HG03139 (cell line): Measurements from ENCODE around the gene PHF23.
A peak's percentile ranks its signal among the peaks of the same experiment; 100 is the strongest.
"Not testable (repeated sequence)": the region's sequence is repeated elsewhere in the genome, so short reads cannot be mapped to it uniquely, and the experiment has no call there.

Source experiments
- ATAC-seq: cut with Tn5 transposase; IDR thresholded peaks from one replicate; pipeline ENCODE4 v1.9.1; 2021; ENCODE audit not compliant: unreplicated experiment

PHF23 gene

GRCh38 chr17:7258731-7259554 lies 19.7 kb upstream of the PHF23 start:
- ATAC-seq, result no peak

GRCh38 chr17:7256766-7257456 lies 17.7 kb upstream of the PHF23 start:
- no peak for ATAC-seq

DNA sequence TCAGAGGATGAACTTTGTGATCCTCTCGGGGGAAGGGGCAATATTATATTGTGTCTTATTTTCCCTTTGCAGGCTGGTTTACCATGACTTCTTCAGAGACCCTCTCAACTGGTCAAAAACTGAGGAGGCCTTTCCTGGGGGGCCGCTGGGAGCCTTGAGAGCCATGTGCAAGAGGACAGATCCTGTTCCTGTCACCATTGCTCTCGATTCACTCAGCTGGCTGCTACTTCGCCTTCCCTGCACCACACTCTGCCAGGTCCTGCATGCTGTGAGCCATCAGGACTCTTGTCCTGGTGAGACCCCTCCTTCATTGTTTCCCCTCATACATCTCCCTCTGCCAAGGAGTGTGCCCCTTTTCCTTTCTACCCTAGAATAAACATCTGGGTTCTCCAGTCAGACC lies 15.3 kb upstream of the PHF23 start:
- ATAC-seq, result no peak

DNA sequence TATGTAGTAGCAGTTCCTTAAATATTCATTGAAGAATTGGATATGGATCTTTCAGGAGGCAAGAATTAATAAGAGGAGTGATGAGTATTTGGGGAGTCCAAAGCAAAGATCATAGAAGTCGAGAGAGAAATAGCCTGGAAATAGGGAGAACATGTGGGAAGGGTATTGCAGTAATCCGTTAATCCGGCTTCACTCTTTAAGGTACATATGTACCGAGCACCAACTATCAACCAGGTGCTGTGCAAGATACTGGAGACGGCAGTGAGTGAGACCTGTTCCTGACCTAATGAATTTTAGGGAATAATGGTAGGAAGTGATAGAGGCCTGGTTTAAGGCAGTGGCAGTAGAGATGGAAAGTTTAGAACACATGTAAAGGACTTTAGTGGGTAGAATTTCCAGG lies 13.8 kb upstream of the PHF23 start:
- no peak for ATAC-seq

DNA sequence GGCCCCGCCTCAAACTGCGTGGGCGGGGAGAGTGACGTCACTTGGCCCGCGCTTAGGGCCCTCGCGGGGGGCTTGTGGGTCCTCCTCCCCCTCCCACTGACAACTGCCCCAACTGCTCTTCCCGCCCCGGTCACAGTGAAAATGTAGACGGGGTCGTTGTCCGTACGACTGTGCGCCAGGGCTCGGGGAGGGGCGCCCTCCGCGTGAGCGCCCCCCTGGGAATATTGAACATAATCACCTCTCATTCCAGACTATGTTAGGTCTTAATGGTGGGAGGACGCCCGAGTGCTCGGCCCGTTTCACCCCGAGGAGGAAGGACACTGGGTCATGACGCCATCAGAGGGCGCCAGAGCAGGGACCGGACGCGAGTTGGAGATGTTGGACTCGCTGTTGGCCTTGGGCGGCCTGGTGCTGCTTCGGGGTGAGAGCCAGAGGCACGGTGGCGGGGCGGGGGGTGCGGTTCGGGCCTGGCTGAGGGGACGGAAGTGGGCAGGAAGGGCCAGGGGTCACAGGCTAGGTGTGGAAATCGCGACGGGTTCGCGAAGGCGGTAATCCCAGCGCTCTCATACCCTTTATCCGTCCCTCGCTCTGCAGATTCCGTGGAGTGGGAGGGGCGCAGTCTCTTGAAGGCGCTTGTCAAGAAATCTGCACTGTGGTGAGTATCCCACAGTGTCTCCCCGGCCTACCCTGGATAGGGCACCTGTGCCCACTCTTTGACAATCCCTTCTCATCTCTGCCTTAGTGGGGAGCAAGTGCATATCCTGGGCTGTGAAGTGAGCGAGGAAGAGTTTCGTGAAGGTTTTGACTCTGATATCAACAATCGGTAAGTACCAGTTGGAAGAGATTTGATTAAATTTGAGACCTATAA lies 13.2 kb upstream of the PHF23 start, which contains the start of gene ELP5:
Gene ELP5 (plus strand): TSS at position 40 of the 868 bp plus-strand sequence. CDS start 336 bp downstream, at position 376.
- peak; percentile 46 for ATAC-seq

GRCh38 chr17:7251661-7252175 lies 12.5 kb upstream of the PHF23 start, which contains the start of gene CTDNEP1:
TSS of gene CTDNEP1 (minus strand) at chr17:7251734. CDS start at chr17:7251296, 438 bp downstream.
- peak; percentile 76 for ATAC-seq

DNA sequence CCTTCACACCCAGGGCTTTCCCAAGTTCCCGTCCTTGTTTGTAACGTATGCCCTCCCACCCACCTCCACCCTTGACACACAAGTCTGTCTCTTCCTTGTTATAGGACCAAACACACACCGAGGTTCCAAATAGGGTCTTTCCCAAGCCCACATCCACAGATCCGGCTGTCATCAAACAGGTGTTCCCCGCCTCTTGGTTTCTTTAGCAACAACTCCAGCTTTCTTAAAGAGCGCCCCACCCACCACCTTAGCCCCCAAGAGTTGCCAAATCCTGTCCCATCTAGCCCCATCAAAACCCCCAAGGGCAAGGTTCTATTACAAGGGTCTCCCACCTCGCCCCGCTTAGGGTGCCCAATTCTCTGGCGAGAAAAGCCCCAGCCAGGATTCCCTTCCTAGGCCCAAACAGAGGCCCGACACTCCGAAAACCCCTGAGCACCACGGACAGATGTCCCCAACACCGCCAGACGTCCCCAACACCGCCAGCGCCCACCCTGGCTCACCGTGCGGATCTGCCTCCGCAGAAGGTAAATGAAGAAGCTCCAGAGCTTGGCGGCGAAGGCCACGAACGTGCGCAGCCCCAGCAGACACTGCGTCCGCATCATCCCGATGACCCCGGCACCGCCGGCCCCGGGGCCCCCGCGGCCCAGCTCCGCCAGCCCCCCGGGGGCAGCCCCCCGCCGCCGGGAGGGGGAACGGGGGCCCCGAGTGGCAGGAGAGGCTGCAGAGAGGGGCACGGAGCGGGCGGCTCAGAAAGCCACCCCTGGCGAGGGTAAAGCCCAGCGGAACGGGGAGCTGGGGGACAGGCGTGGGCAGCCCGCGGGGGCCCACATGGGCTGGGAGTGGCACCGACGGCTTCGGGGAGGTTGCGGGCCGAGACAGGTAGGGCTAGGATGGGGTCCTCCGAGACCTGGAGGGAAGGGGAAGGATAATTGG lies 11.7 kb upstream of the PHF23 start:
- no peak for ATAC-seq

DNA sequence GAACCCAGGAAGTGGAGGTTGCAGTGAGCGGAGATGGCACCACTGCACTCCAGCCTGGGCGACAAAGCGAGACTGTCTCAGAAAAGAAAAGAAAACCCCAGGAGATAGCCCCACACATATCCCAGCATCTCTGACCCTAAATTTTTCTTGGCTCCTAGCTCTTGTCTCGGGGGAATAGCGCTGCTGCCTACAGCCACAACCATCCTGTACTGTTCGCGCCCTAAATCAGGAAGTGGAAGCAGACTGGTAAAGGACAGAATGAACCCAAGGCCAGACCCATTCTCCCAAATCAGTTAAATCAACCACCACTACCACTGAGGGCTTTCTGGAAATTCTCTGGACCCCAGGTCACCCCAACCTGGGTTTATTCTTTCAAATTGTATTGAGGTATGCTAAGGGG lies 10.6 kb upstream of the PHF23 start:
- no peak for ATAC-seq

- ATAC-seq, result no peak
These were observed 10.0 kb upstream of the PHF23 start for GRCh38 chr17:7249214-7249613.

GRCh38 chr17:7248796-7249195 lies 9.5 kb upstream of the PHF23 start:
- ATAC-seq, result no peak

- no peak for ATAC-seq
These were observed 7.5 kb upstream of the PHF23 start for GRCh38 chr17:7246779-7247178.

DNA sequence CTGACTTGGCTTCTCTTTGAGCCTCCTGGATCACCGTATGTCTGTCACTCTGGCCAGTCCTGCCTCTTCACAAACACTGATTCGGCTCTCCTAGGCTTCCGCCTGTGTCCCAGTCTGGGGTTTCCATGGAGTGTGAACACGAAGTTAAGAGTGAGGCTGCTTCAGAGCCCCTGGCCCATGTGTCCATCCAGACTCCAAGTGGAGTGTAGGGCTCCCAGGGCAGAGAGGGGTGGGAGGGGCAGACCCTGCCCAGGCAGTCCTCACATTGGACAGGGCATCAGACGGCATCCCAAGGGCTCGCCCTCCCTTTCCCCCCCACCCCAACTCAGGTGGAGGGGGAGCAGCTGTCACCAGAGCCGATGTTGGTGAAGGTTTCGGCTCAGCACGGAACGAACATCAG lies 4.6 kb upstream of the PHF23 start:
- not testable (repeated sequence) for ATAC-seq

GRCh38 chr17:7243453-7243729 lies 4.1 kb upstream of the PHF23 start:
- ATAC-seq, result no peak

DNA sequence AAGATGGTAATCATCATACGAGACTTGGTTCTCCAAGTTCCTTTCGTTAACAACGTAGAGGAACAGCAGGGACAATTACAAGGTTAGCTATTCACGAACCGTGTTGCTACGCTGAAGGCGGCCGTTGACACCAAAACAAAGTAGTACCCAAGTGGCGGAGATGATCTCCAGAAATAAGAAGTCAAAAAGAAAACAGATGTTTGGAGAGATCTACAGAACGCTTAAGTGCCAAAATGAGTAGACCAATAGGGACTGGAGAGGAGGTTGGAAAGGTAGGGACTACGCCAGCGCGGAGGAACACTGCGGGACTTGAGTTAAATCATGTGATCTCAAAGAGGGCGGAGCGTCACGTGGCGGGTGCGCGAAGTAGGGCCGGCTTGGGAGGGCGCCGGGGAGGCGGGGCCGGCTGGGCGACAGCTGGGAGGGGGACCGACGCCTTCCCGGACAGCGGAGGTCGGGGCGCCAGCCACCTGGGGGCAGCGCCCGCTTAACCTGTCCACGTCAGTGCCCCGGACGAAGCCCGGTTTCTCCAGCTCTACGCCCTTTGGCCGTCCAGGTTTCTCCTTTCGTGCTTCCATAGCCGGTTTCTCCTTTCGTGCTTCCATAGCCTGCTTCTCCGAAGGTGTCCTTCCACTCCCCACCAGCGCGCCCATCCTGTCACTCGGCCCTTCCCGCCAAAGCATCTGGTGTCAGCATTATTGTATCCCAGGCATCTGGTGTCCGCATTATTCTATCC lies 3.6 kb upstream of the PHF23 start:
- ATAC-seq, result peak; percentile 28

GRCh38 chr17:7241783-7242716 lies 2.8 kb upstream of the PHF23 start, which contains the start of gene GABARAP:
TSS of gene GABARAP (minus strand) at chr17:7242449. CDS start at chr17:7242330, 119 bp downstream.
- ATAC-seq, result peak; percentile 28

GRCh38 chr17:7241090-7241733 lies 2.0 kb upstream of the PHF23 start:
- ATAC-seq, result no peak

DNA sequence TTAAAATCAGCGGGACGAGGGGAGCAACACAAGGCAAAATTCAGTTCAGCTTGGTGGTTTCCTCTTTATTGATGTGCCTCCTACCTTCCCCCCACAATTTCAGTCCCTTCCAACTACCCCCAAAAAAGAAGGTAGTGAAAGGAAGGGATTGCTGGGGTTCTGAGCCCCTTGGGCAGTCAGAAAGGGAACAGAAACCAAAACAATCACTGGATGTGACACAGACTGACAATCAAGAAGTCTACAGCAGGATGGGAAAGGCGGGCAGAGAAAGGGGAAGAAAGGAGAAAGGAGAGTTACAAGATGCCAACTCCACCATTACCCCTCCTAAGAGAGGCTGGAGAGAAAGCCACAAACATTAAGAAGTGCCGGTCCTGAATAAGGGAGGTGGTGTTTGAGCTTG lies 1.1 kb upstream of the PHF23 start:
- ATAC-seq, result no peak
